Amniotic stem cell (primary cell): ENCODE measurements around the gene LRP5.
"Not testable (repeated sequence)": the region's sequence is repeated elsewhere in the genome, so short reads cannot be mapped to it uniquely, and the experiment has no call there.

ENCODE experiments used
- DNase-seq: peaks from one replicate; lab custom pipeline; 2025; lab: John Stamatoyannopoulos, UW

Gene LRP5

DNA sequence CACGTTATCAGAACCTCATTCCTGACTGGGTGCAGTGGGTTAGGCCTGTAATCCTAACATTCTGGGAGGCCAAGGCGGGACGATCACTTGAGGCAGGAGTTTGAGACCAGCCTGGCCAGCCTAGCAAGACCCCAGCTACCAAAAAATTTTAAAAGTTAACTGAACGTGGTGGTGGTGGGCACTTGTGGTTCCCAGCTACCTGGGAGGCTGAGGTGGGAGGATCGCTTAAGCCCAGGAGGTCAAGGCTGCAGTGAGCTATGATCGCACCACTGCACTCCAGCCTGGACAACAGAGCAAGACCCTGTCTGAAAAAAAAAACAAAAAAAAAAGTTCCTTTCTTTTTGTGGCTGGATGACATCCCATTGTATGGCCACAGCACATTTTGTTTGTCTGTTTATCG, 80.4 kb downstream of the LRP5 start:
- DNase-seq, result no peak

DNA sequence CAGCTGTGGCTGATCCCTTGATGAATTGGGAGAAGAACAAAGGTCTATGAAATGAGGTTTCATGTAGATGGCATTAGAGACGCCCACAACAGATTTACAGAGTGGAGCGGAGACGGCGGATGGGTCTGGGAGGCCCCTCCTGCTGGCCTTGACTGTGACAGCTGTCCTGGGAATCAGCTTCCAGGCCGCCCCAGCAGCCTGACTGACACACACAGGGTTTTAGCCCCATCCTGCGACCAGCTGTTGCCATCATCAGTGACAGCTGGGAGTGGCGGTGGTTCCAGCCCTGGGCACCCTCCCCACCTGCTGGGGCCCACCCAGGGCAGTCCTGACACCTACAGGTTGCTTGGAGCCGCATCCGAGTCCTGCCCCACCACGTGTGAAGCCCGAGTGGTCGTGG, 84.1 kb downstream of the LRP5 start:
- DNase-seq, result no peak

DNA sequence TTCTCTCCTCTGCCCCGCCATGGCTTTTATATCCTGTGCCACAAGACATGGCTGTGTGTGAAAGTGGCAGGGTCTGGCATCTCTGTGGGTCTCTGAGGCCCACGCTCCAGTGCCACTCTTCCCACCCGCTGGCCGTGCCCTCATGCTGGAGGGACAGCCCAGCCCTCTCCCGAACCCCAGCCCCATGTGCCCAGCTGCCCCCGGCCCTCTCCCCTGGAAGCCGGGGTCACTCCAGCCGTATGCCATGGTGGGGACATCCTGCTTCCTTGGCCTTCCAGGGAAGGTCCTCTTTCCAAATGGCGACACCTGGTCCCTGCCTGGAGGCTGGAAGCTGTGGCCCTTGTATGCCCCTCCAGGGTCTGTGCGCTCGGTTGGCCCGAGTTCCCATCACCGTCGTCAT, 84.9 kb downstream of the LRP5 start:
- no peak for DNase-seq

DNA sequence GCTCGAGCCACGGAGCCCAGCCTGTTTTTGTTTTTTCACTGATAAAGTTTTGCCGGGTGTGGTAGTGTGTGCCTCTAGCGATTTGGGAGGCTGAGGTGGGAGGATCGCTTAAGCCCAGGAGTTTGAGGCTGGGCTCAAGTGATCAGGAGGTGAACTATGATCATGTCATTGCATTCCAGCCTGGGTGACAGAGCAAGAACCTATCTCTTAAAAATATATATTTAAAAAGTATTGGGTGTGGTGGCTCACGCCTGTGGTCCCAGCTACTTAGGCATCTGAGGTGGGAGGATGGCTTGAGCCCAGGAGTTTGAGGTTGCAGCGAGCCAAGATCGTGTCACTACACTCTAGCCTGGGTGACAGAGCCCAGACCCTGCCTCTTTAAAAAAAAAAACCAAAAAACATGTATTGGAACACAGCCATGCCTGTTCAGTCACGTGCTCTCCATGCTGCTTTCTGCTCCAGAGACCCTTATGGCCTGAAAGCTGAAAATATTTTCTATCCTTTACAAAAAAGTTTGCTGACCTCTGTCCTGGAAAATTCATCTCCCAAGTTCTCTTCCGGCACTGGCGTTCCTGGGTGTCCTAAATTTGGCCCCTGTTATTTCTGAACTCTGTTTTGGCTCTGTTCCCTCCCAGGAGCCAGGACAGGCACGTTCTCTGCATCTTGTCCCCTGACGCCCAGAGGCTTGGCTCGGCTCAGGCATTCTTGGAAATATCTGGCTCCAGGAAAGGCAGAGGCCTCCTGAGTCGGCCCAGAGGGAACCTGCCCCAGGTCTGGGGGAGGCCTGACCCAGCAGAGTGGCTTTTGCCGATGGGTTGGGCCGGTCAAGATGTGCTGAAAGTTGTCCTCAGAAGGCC, 86.8 kb downstream of the LRP5 start:
- no peak for DNase-seq

DNA sequence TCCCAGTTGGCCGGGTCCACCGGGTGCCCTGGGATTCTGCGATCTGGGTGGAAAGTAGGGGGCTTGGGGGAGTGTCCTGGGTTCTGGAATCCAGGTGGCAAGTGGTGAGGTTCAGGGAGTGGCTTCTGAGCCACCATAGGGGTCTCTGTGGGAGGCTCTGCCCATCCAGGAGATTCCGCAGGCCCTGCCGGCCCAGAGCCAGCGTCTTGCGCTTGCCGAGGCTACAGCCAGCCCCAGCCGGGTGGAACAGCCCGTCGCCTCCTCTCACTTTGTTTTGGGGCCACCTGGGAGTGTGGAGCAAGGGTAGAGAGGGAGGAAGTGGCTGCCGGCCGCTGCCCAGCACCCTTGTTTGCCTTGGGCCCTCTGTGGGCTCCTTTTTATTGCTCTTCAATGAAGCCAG, 87.5 kb downstream of the LRP5 start:
- no peak for DNase-seq

DNA sequence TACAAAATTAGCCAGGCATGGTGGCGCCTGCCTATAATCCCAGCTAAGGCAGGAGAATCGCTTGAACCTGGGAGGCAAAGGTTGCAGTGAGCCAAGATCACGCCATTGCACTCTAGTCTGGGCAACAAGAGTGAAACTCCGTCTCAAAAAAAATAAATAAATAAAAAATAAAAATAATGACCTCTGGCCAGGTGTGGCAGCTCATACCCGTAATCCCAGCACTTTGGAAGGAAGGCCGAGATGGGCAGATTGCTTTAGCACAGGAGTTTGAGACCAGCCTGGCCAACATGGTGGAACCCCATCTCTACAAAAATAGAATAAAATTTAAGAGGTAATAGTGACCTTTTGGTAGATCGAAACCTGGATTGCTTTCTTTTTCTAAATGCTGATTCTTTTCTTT, 88.2 kb downstream of the LRP5 start:
- DNase-seq, result not testable (repeated sequence)

DNA sequence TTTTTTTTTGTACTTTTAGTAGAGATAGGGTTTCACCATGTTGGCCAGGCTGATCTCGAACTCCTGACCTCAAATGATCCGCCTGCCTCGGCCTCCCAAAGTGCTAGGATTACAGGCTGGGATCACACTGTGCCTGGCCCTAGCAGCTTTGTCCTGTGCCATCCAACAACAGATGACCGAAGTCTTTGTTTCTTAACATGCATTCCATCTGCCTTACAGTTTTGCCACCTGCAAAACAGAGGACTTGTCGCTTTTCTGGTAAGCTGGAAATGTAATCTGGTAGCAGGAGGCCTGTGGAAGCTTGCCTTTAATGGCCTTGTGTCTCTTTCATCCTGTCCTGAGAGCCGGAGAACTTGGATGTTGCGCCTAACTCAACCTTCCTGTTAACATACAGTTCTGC, 89.5 kb downstream of the LRP5 start:
- no peak for DNase-seq

DNA sequence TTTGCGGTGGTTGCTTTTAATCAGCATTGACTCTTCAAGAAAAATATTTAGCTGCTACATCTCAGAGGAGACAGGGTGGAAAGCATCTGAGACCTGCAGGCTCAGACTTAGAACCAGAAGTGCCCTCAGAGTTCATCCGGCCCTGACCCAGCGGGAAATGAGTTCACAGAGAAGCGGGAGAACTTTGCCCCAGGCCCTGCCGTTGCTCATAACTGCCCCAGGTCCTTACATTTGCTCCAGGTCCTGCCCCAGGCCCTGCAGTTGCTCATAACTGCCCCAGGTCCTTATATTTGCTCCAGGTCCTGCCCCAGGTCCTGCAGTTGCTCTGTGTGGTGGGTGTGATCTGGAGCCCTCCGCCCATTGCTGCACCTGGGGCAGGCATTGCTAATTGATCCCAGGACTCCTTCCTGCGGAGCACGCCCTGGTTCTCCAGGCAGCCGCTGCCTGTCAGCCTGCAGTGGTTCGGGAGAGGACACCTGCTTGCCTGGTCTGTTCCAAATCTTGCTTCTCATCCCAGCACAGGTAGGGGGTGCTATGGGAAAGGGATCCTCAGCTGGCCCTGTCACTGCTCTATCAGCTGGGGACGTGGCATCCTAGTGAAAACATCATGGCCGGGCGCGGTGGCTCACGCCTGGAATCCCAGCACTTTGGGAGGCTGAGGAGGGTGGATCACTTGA, 90.1 kb downstream of the LRP5 start:
- DNase-seq, result no peak

DNA sequence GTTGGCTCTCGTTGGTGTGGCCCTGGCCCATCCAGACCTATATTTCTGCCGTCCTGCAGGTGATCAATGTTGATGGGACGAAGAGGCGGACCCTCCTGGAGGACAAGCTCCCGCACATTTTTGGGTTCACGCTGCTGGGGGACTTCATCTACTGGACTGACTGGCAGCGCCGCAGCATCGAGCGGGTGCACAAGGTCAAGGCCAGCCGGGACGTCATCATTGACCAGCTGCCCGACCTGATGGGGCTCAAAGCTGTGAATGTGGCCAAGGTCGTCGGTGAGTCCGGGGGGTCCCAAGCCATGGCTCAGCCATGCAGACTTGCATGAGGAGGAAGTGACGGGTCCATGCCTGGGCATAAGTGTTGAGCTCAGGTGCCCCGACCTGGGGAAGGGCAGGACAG, 91.0 kb downstream of the LRP5 start:
- DNase-seq, result no peak

DNA sequence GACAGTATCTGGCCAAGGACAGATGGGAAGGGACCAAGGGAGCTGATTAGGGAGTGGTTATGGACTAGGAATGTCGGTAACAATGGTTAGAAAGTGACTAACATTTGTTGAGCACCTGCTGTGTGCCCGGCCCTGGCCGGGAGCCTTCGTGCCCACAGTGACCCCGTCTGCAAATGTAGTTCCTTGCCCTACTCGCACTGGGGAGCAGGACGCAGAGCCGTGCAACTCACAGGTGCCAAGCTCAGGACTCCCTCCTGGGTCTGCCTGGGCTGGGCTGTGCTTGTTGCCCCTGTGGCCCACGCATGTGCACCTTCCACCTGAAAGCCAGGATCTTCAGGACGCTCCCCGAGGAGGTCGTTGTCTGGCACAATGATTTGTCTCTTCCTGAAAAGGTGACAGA, 91.4 kb downstream of the LRP5 start:
- DNase-seq, result no peak

DNA sequence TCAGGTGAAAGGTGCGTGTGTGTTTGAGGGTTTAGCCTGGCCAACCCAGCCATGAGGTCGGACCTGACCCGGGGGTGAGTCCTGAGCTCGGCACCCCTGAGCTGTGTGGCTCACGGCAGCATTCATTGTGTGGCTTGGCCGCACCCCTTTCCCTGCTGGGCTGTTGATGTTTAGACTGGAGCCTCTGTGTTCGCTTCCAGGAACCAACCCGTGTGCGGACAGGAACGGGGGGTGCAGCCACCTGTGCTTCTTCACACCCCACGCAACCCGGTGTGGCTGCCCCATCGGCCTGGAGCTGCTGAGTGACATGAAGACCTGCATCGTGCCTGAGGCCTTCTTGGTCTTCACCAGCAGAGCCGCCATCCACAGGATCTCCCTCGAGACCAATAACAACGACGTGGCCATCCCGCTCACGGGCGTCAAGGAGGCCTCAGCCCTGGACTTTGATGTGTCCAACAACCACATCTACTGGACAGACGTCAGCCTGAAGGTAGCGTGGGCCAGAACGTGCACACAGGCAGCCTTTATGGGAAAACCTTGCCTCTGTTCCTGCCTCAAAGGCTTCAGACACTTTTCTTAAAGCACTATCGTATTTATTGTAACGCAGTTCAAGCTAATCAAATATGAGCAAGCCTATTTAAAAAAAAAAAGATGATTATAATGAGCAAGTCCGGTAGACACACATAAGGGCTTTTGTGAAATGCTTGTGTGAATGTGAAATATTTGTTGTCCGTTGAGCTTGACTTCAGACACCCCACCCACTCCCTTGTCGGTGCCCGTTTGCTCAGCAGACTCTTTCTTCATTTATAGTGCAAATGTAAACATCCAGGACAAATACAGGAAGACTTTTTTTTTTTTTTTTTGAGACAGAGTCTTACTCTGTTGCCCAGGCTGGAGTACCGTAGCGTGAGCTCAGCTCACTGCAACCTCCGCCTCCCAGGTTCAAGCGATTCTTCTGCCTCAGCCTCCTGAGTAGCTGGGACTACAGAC, 94.2 kb downstream of the LRP5 start:
- DNase-seq, result no peak

DNA sequence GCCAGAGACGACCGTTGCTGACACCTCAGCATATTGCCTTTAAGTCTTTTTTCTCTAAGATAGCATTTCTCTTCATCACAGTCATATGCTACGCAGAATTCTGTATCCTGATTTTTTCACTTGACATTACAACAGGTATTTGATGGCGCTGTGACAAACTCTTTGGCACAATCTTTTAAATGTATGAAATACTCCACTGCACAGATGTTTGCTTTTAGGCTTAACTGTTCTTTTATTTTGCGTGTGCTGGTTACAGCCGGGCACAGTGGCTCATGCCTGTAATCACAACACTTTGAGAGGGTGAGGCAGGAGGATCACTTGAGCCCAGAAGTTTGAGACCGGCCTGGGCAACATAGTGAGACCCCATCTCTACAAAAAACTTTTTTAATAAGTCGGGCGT, 96.1 kb downstream of the LRP5 start:
- DNase-seq, result no peak

DNA sequence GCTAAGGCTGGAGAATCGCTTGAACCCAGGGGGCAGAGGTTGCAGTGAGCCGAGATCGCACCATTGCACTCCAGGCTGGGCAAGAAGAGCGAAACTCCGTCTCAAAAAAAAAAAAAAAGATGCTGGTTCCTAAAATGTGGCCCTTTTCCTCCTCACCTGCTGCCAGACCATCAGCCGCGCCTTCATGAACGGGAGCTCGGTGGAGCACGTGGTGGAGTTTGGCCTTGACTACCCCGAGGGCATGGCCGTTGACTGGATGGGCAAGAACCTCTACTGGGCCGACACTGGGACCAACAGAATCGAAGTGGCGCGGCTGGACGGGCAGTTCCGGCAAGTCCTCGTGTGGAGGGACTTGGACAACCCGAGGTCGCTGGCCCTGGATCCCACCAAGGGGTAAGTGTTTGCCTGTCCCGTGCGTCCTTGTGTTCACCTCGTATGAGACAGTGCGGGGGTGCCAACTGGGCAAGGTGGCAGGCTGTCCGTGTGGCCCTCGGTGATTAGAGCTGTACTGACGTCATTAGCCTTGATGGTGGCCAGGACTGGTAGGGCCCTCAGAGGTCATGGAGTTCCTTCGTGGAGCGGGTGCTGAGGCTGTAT, 97.5 kb downstream of the LRP5 start:
- DNase-seq, result no peak

DNA sequence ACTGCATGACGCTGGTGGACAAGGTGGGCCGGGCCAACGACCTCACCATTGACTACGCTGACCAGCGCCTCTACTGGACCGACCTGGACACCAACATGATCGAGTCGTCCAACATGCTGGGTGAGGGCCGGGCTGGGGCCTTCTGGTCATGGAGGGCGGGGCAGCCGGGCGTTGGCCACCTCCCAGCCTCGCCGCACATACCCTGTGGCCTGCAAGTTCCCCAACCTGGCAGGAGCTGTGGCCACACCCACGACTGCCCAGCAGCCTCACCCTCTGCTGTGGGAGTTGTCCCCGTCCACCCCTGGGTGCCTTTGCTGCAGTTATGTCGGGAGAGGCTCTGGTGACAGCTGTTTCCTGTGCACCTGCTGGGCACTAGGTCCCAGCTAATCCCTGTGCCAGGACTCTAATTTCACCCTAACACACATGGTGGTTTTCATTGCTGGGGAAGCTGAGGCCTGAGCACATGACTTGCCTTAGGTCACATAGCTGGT, 99.2 kb downstream of the LRP5 start:
- no peak for DNase-seq

DNA sequence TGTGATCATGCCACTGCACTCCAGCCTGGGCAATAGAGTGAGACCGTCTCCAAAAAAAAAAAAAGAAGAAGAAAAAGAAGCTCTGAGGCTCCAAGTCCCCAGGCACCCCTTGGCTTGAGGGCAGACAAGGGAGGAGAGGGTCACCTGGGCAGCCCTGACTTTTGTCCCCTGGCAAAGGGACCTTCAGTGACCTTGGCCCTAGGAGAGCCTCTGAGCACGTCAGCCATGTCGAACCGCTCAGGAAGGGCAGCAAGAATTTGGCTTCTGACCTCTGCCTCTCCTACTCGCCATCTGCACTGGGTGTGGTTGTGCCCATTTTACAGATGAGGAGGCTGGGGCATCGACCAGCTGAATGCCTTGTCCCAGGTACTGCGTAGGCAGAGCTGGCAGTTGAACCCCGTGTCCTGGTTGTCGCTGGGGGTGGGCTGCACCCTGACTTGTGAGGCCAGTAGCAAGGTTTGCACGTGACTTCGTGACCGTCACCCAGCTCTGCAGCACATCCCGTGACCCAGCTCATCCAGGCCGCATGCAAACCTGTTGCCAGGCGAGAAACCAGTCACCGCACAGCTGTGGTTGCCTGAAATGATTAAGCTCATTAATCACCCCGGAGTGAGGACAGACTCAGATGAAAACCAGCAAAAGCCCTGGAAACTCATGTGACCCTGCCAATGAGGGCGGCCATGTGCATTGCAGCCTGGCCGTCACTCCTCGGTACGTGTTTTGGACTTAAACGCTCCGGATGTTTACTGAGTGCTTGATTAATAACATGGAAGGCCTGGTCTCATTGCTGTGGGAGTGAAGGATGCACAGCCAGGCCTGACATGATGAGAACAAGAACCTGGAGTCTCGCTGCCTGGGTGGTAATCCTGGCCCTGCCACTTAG, 100.4 kb downstream of the LRP5 start:
- no peak for DNase-seq

DNA sequence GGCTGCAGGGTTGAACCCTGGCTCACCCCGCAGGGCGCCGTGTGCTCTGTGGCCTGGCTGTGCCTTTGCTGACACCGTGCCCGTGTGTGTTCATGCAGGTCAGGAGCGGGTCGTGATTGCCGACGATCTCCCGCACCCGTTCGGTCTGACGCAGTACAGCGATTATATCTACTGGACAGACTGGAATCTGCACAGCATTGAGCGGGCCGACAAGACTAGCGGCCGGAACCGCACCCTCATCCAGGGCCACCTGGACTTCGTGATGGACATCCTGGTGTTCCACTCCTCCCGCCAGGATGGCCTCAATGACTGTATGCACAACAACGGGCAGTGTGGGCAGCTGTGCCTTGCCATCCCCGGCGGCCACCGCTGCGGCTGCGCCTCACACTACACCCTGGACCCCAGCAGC, 101.2 kb downstream of the LRP5 start:
- DNase-seq, result no peak

DNA sequence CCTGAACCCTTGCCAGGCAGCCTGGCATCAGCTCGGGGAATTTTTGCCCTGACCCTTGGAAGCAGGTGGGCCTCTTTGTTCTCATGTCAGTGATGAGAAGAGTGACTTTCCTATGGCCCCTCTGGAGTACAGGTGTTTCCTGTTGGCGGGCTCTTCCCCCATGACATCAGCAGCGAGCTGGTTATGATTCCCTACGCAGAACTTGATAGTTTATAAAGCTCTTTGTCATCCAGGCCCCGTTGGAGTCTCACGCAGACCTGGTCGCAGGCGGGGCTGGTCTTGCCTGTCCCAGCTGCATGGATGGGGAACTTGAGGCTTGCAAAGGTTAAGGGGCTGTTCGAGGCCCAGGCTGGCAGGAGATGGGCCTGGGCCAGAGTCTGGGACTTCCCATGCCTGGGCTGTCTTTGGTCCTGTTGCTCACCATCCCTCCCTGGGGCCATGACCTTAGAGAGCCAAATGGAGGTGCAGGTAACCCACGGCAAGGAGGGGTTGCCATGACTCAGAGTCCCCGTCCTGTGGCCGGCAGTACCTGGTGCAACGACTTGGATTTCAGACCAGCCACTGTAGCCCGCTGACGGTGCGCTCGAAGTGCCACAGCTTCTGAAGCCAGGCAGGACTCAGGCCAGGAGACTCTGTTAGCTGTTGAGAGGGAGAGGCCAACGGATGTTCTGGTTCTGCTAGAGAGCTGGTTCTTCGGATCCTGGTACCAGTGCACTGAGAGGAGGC, 102.3 kb downstream of the LRP5 start:
- DNase-seq, result no peak

DNA sequence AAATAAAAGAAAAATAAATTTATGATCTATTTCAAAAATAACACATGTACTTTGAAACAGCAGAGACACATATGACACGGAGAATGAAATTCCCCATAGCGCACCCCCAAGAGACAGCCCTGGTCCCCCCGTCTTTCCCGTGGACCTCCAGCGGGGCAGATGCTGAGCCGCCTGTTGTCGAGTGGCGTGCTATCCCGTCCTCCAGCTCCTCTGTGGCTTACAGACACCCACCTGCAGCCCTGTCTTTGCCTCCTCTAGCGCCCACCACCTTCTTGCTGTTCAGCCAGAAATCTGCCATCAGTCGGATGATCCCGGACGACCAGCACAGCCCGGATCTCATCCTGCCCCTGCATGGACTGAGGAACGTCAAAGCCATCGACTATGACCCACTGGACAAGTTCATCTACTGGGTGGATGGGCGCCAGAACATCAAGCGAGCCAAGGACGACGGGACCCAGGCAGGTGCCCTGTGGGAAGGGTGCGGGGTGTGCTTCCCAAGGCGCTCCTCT, 103.7 kb downstream of the LRP5 start:
- no peak for DNase-seq

DNA sequence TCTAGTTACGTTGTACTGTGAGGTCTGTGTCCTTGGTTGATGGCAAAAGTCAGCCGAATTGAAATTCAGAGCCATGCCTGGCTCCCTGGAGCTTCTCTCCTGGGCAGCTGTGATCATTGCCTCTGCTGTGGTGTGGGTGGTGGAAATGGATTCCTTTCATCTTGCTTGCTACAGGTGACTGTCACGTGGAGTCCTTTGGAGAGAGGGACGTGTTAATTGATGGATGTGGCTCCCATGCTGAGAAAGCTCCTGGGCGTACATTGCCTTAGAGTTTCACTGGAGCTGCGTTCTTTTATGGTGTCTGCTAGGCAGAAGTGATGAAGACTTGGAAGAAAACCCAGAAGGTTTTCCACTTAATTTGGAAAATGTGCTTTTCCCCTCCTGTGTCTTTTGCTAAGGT, 106.3 kb downstream of the LRP5 start:
- DNase-seq, result no peak

DNA sequence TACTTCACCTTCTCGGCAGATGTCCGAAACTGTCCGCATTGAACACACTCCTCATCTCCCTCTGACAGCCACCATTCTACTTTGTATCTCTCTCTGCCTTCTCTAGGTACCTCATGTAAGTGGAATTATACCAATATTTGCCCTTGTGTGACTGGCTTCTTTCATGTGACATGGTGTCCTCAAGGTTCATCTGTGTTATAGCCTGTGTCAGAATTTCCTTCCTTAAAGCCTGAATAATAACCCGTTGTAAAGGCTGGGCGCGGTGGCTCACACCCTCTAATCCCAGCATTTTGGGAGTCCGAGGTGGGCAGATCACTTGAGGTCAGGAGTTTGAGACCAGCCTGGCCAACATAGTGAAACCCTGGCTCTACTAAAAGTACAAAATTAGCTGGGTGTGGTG, 107.8 kb downstream of the LRP5 start:
- no peak for DNase-seq
